Endothelial cell of umbilical vein (primary cell): ENCODE data around the gene SDR39U1.

Experiments used
- CTCF ChIP-seq, 2 donors: IDR thresholded peaks; 1 replicate in 1 of 2; 2 replicates in 1 of 2; pipeline ENCODE4 v1.5.1; 2011; ENCODE audit warnings: low read length in 2 of 2, mild to moderate bottlenecking in 2 of 2, moderate library complexity in 2 of 2, control low read depth in 1 of 2, inconsistent platforms in 1 of 2, low read depth in 1 of 2; ENCODE audit not compliant: insufficient read depth in 1 of 2; ENCODE audit errors: extremely low read depth in 1 of 2
- EZH2 ChIP-seq: IDR thresholded peaks from 2 replicates; pipeline ENCODE4 v1.6.1; 2012; ENCODE audit warnings: borderline replicate concordance, low read depth, mild to moderate bottlenecking, moderate library complexity, low read length, inconsistent platforms; ENCODE audit not compliant: severe bottlenecking
- FOS ChIP-seq: IDR thresholded peaks from 2 replicates; pipeline ENCODE4 v1.6.1; 2011; ENCODE audit warnings: mild to moderate bottlenecking, low read length, moderate library complexity, borderline replicate concordance; ENCODE audit not compliant: insufficient read depth
- GATA2 ChIP-seq: IDR thresholded peaks from 2 replicates; pipeline ENCODE4 v1.7.0; 2011; ENCODE audit warnings: low read depth, mild to moderate bottlenecking, moderate library complexity, mixed read lengths, low read length; ENCODE audit not compliant: insufficient read length, insufficient read depth
- JUN ChIP-seq: IDR thresholded peaks from 2 replicates; pipeline ENCODE4 v1.6.1; 2011; ENCODE audit warnings: borderline replicate concordance, low read depth; ENCODE audit not compliant: insufficient read length, insufficient read depth
- MAX ChIP-seq: IDR thresholded peaks from 2 replicates; pipeline ENCODE4 v1.6.1; 2011; ENCODE audit not compliant: insufficient read depth, insufficient read length
- MYC ChIP-seq: IDR thresholded peaks from one replicate; pipeline ENCODE4 v1.6.1; 2011; ENCODE audit warnings: mild to moderate bottlenecking, low read depth, low read length
- POLR2A ChIP-seq: IDR thresholded peaks from 2 replicates; pipeline ENCODE4 v1.6.1; 2012; ENCODE audit warnings: low read depth, mild to moderate bottlenecking, control low read depth, low read length
- POLR2AphosphoS5 ChIP-seq: IDR thresholded peaks from 2 replicates; pipeline ENCODE4 v1.6.1; 2012; ENCODE audit warnings: low read depth, mild to moderate bottlenecking, control low read depth, low read length, moderate library complexity; ENCODE audit not compliant: insufficient read depth

GRCh38 chr14:24401810-24402702, 40.5 kb downstream of the SDR39U1 start:
- TF ChIP-seq POLR2A (no peak), CTCF (IDR thresholded peaks at IDR 0.05; ENCODE audit: extremely low read depth in 1 of 2, insufficient read depth in 1 of 2, low read depth in 1 of 2, low read length in 2 of 2) (no peak), POLR2AphosphoS5 (no peak), EZH2 (no peak), MYC (no peak), JUN (no peak), MAX (no peak), FOS (no peak), GATA2 (no peak)
